Mammary epithelial cell (primary cell): ENCODE data around the gene NCKAP5.

Experiments
- CTCF ChIP-seq, 2 donors: IDR thresholded peaks in 1 of 2; conservative IDR thresholded peaks in 1 of 2; 2 replicates each; pipeline ENCODE4 v1.5.1; 2011 to 2012; ENCODE audit warnings: inconsistent platforms in 2 of 2, low read length in 2 of 2, mild to moderate bottlenecking in 2 of 2, control low read depth in 1 of 2, low read depth in 1 of 2; ENCODE audit not compliant: insufficient read depth in 1 of 2; ENCODE audit errors: extremely low read depth in 1 of 2
- EZH2 ChIP-seq: IDR thresholded peaks from 2 replicates; pipeline ENCODE4 v1.6.1; 2012; ENCODE audit warnings: low read length, inconsistent platforms, borderline replicate concordance

DNA sequence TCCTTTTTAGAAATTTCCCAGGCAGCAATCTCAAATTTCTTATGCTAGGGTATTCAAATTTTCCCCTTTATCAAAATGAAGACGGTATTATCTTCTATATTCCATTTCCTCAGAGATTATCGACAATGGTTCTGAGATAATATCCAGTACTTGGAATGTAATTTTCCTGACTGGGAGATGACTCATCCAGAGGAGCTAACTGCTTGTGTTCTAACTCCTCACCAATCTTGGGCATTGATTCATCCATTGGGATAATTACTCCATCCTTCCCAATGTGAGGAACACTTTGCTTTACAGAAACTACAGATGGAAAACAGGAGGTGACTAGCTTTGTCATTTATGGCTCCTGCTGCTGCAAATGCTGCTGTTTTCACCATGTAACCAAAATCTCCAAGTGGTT, 658.8 kb downstream of the NCKAP5 start:
- TF ChIP-seq CTCF (conservative IDR thresholded peaks at IDR 0.05 in 1 of 2, IDR thresholded peaks at IDR 0.05 in 1 of 2; ENCODE audit: extremely low read depth in 1 of 2, insufficient read depth in 1 of 2, low read depth in 1 of 2, low read length in 2 of 2) = no peak
- no peak for TF ChIP-seq EZH2
